Measurements from ENCODE around the gene RSBN1L.
A peak's percentile ranks its signal among the peaks of the same experiment; 100 is the strongest.
"Not testable (repeated sequence)": the region's sequence is repeated elsewhere in the genome, so short reads cannot be mapped to it uniquely, and the experiment has no call there.

Gene RSBN1L

DNA sequence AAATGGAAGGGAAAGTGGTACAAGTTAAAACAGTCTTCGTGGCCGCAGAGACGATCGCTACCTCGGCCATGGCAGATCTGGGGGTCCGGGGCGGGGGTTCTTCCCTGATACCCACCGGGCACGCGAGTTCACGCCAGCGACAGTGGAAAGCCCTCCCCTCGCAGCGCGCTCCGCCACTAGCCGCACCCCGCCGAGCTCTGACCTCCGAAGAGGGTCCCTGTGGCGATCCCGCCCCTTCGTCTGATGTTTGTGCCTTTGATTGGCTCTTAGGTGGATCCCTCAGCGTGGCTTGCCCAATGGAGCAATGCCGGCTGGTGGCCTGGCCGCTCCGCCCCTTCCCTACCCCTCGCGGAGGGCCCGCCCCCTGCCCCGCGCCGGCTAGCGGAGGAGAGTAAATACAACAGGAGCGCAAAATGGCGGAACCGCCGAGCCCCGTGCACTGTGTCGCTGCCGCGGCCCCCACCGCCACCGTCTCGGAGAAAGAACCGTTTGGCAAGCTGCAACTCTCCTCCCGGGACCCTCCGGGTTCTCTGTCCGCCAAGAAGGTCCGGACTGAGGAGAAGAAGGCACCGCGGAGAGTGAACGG, at the start of gene RSBN1L:
Gene RSBN1L, plus strand, starts transcription at position 403 of the 586 bp plus-strand sequence. Its CDS starts 11 bp downstream, at position 414.
- peak; percentile 95 to 96 (median 95) for DNase-seq (ENCODE audit: low read depth in 3 of 3)

DNA sequence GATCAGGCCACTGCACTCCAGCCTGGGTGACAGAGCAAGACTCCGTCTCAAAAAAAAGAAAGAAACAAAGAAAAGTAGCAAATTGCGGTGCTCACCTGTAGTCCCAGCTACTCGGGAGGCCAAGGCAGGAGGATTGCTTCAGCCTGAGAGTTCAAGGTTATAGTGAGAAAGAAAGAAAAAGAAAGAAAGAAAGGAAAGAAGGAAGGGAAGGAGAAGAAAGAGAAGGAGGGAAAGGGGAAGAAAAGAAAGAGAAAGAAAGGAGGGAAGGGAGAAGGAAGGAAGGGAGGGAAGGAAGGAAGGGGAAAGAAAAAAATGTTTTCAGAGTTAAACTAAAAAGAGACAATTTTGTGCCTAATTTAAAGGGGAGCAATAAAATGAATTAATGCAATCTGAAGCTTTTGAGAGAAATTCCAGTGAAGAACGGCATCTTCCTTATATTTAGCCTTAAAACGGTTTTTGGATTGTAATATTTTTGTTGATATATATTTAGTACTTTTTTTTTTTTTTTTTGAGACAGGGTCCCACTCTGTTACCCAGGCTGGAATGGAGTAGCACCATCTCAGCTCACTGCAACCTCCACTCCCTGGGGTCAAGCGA, 47.4 kb upstream of the RSBN1L start:
- no peak for DNase-seq (ENCODE audit: low read depth in 3 of 3)

DNA sequence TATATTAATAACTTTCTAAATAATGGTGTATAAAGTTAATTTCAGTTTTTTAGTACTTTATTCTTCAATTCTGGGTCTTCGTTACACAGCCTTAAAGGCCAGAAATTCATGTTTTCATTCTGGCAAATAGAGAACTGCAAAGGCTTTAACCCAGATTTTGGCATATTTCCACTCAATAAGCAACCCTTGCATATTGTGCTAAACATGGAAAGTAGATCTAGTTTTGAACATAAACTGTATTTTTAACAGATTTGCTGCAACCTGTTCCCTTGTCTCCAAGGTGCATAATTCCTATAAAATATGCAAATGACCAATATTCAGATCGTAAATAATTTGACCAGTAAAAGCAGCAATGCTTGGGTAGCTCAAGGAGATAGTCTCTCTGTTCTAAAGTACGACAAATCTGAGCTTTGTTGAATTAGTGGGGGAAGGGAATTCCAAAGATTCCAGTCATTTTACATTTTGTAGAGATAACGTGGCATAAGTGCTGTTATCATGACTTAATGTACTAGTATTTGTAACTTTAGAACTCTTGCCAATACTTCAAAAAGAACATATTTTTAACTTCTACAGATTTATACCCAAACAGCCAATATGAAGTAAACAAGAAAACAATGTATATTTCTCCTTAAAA, 46.4 kb upstream of the RSBN1L start:
- DNase-seq (ENCODE audit: low read depth in 3 of 3), result no peak

DNA sequence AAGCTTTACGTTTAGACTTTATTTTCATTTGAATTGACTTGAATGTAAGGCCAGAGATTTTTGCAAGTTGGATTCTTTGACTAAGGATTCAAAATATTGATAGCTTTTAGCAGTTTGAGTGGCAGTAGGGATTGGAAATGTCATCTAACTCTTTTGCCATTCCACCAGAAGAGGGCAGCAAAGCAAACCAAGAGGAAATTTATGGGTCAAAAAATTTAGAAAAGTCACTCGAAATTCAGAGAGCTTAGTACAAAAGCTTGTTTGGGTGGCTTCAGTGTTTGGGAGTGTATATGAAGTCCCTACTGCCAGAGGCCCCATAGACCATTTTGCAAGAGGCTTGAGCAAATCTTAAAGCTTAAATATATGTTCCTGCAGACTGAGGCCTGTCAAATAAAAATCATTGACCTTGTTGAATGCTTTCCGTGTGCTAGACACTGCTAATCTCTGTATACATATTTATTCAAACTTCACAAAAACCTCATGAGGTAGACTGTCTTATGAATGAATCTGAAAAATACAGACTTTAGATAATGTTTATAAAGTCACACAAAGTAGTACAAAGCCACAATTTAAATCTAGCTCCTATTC, 44.6 kb upstream of the RSBN1L start:
- peak in 1 of 3 experiments; percentile 5 for DNase-seq (ENCODE audit: low read depth in 3 of 3)

GRCh38 chr7:77652826-77653225, 43.4 kb upstream of the RSBN1L start:
- DNase-seq (ENCODE audit: low read depth in 3 of 3), result not testable (repeated sequence)

DNA sequence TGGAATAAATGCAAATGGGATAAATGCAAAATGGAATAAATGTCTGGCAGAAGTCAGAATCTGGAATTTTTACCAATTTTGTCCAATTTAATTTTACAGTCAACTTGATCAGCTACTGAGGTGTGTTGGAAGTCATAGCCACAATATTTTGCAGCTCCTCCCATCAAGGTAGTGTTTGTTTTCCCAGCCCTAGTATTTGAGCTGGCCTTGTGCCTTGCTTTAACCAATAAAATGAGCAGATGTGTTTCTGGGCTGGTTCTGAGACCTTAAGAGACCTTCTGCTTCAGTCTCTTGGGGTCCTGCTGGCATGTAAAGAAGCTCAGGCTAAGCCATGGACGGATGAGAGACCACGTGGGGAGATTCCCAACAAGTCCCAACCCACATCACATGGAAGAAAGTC, 42.7 kb upstream of the RSBN1L start:
- no peak for DNase-seq (ENCODE audit: low read depth in 3 of 3)

- DNase-seq (ENCODE audit: low read depth in 3 of 3), result no peak
Observed at GRCh38 chr7:77655356-77655755, 40.9 kb upstream of the RSBN1L start.

GRCh38 chr7:77655836-77656455, 40.3 kb upstream of the RSBN1L start:
- no peak for DNase-seq (ENCODE audit: low read depth in 3 of 3)

DNA sequence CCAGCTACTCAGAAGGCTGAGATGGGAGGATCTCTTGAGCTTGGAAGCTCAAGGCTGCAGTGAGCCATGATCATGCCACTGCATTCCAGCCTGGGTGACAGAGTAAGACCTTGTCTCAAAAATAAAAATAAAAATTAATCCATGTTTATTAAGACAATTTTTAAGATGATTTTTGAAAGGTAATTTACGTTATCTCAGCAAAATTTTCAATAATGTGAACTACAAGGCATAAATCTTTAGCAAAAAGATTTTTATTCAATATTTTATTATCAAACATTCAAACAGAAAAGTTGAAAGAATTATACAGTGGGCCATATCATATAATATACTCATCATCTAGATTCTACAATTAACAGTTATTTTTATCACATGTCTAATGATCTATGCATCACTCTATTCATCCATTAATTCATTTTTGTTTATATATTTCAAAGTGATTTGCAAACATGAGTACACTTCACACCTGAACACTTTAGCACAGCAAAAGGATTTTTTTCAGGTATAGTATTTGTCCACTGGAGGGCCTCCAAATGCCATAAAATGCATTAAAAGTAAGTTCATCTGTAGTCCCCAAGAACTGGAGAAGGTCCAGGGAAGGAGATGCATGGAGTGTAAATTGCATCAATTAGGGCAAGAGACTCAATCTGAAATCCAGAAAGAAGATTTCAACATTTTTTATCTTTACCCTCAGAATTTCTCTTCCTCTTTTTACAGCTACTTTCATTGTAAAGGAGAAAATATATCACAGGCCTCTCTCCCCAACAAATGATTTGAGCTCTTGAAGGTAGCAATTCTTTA, 38.6 kb upstream of the RSBN1L start:
- DNase-seq (ENCODE audit: low read depth in 3 of 3), result no peak

DNA sequence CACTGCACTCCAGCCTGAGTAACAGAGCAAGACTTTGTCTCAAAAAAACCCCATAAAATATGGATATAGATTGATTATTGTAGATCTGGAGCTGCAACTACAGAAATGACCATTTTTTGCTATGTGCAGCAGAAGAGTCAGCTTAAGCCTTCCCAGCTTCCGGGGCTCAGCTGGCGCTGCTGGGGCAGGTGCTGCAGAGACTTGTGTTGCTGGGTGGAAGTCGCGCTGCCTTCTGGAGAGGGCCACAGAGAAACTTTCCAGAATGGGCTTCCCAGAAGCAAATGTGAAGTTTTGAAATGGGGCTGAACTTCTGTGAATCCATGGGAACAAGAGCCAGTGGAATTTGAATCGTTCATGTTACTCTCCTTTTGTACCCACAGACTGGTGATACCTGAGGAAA, 37.3 kb upstream of the RSBN1L start:
- no peak for DNase-seq (ENCODE audit: low read depth in 3 of 3)

DNA sequence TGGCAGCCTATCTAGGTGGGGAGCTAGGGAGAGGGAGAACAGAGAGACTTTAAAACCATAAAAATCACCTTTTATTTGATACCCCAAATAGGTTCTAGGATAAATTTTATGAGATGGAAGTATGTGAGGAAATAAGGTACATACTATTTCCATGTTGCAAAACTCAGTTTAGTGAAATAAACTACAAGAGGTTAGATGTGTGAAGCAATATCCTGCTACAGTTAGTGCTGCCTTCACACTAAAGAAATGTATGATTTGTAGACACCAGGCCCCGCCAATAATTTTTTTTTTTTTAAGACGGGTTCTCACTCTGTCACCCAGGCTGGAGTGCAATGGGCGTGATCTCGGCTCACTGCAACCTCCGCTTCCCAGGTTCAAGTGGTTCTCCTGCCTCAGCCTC, 34.4 kb upstream of the RSBN1L start:
- DNase-seq (ENCODE audit: low read depth in 3 of 3), result no peak

DNA sequence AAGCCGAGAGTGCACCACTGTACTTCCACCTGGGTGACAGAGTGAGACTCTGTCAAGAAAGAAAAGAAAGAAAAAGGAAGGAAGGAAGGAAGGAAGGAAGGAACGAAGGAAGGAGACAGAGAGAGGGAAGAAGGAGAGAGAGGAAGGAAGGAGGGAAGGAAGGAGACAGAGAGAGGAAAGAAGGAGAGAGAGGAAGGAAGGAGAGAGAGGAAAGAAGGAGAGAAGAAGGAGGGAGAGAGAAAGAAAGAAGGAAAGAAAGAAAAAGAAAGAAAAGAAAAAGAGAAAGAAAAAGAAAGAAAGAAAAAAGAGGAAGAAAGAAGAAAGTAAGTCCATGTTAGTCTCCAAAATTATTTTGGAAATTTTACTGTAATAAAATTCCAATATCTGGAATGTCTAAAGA, 33.4 kb upstream of the RSBN1L start:
- no peak for DNase-seq (ENCODE audit: low read depth in 3 of 3)

- DNase-seq (ENCODE audit: low read depth in 3 of 3), result no peak
Observed at GRCh38 chr7:77664715-77665114, 31.5 kb upstream of the RSBN1L start.

- no peak for DNase-seq (ENCODE audit: low read depth in 3 of 3)
Observed at GRCh38 chr7:77665161-77665560, 31.1 kb upstream of the RSBN1L start.

DNA sequence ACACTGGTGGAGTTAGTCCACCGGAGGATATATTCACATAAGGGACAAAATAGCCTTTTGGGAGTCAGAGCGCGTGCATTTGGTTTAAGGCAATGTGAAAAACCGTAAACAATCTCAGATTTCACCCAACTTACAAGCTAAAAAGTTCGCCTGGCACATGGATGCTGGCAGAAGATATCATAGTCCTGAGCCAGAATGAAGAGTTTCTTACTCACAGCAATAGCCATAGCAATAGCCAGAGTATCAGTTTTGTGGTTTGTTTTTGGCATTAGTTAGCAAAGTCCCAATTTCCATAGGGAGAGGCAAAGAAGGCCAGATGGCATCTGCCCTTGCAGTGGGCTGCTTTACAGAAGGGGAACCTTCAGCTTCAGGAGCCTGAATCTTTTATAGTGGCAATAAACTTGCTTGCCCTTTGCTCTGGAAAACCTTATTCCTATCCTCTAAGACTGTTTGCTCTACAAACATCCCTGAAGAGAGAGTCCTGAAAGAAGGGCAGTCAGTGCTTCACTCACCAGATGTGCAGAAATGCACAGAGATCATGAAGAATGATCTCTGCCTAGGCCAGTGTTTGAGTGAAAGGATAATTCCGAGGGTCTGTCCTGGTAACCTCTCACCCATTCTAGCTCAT, 28.7 kb upstream of the RSBN1L start:
- no peak for DNase-seq (ENCODE audit: low read depth in 3 of 3)

DNA sequence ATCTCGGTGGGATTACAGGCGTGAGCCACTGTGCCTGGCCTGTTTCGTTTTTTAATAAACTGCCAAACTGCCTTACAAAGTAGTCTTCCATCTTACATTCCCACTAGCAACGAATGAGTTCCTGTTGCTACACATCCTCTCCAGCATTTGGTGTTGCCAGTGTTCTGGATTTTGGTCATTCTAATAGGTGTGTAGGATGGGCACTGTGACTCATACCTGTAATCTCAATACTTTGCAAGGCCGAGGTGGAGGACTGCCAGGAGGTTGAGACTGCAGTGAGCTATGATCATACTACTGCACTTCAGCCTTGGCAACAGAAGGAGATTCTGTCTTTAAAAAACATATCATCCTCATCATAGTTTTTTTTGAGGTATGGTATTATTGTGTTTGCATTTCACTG, 21.4 kb upstream of the RSBN1L start:
- DNase-seq (ENCODE audit: low read depth in 3 of 3), result no peak

DNA sequence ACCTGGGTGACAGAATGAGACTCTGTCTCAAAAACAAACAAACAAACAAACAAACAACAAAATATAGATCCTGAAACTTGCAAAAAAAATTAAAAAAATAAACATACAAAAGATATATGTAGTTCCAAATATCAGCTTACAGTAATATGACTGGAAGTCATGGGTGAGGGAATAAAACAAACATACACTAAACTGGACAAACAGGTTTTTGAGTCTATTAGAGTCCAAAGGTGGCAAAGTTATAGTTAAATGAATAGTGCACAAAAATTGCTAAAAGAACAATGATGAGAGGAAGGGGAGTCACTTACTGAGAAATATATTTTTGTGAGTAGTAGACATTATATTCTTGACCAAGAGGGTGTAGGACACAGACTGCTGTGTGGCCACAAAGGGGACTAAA, 16.7 kb upstream of the RSBN1L start:
- no peak for DNase-seq (ENCODE audit: low read depth in 3 of 3)

DNA sequence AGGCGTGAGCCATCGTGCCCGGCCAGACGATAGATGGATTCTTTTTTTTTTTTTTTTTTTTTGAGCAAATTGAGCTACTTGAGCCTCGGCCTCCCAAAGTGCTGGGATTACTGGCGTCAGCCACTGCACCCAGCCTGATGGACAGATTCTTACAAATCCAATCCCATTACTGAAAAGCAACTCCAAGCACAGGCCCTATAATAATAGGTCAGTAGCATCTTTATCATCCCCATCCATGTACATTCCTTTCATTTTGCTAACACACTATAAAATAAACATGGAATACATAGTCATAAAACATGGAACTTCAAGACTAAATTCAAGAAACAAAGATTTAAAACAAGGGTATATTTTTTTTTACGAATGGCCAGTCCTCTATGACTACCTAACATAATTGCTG, 16.0 kb upstream of the RSBN1L start:
- DNase-seq (ENCODE audit: low read depth in 3 of 3), result no peak

- DNase-seq (ENCODE audit: low read depth in 3 of 3), result no peak
Observed at GRCh38 chr7:77684030-77684429, 12.2 kb upstream of the RSBN1L start.

DNA sequence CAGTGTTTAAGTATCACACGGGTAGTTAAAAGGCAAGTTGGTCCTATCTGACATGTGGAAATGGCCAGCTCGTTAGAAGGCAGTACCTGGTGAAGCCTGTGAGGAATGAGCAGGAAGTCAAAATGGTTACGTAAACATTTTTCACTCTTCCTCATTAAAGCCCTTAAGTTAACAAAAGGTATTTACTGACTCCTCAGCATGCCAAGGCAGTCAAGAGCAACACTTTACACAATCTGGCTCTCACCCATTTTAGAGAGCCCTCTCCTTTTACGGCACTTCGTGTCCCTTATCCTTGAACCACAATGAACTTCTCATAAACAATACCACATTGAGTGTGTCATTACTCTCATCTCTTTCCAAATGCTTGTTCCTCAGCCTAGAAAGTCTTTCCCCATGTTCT, 11.0 kb upstream of the RSBN1L start:
- no peak for DNase-seq (ENCODE audit: low read depth in 3 of 3)

GRCh38 chr7:77687100-77687746, 9.0 kb upstream of the RSBN1L start:
- DNase-seq (ENCODE audit: low read depth in 3 of 3), result no peak
